Tibial nerve (tissue), 3 donors: ENCODE measurements around the gene UPK3A.

Experiments
- CTCF ChIP-seq, 5 experiments: fragments of 200-600 bp in 3 of 5; fragments of 450-650 bp in 2 of 5; sonication (generic) in 3 of 5; IDR thresholded peaks; one replicate each; pipeline ENCODE4 v1.5.1; 2016 to 2019; ENCODE audit warnings: antibody characterized with exemption in 5 of 5, mild to moderate bottlenecking in 3 of 5, moderate library complexity in 2 of 5
- POLR2A ChIP-seq, 2 donors: fragments of 450-650 bp; IDR thresholded peaks; one replicate each; pipeline ENCODE4 v1.6.1; 2017; ENCODE audit warnings: antibody characterized with exemption in 2 of 2, mild to moderate bottlenecking in 2 of 2, moderate library complexity in 2 of 2

GRCh38 chr22:45295492-45295891 lies 10.7 kb downstream of the UPK3A start:
- TF ChIP-seq CTCF (IDR thresholded peaks at IDR 0.05) (no peak), POLR2A (IDR thresholded peaks at IDR 0.05) (no peak)
